ENCODE measurements around the gene ZMYND15. TPM values are rescaled to one million over a fixed set of nuclear protein-coding genes. Genes with fewer than 3 reads are reported as not detected.
A peak's percentile ranks its signal among the peaks of the same experiment; 100 is the strongest.

Gene ZMYND15
- total and polyA plus RNA-seq, 2 of the 13 experiments (the other 11 are each of a cell fraction or from before 2014, with no cell fraction given): 0.24 to 2.7 TPM

- TF ChIP-seq ARID4A (CRISPR knock-in tag; IDR thresholded peaks at IDR 0.05; ENCODE audit: borderline replicate concordance) (peak; percentile 78; the same call in 1 of the 2 replicates), MYC (CRISPR knock-in tag; IDR thresholded peaks at IDR 0.05; ENCODE audit: borderline replicate concordance) (peak; percentile 67; the same call in 1 of the 2 replicates), ZNF607 (CRISPR knock-in tag; IDR thresholded peaks at IDR 0.05; ENCODE audit: borderline replicate concordance) (no peak), ATF7 (IDR thresholded peaks at IDR 0.05) (no peak), ATF7 (CRISPR knock-in tag; IDR thresholded peaks at IDR 0.05) (no peak), PRMT3 (CRISPR knock-in tag; IDR thresholded peaks at IDR 0.05; ENCODE audit: borderline replicate concordance, low read depth) (no peak), CENPX (CRISPR knock-in tag; IDR thresholded peaks at IDR 0.05) (no peak), ZNF468 (CRISPR knock-in tag; IDR thresholded peaks at IDR 0.05) (no peak), ZNF660 (CRISPR knock-in tag; IDR thresholded peaks at IDR 0.05; ENCODE audit: borderline replicate concordance, low read depth) (no peak), GLI4 (CRISPR knock-in tag; IDR thresholded peaks at IDR 0.05; ENCODE audit: borderline replicate concordance) (no peak), TFE3 (CRISPR knock-in tag; IDR thresholded peaks at IDR 0.05) (peak; percentile 42; the same call in 1 of the 2 replicates), TOE1 (CRISPR knock-in tag; IDR thresholded peaks at IDR 0.05) (no peak), ZNF546 (CRISPR knock-in tag; conservative IDR thresholded peaks at IDR 0.05) (no peak), WIZ (CRISPR knock-in tag; IDR thresholded peaks at IDR 0.05) (no peak), HMG20A (CRISPR knock-in tag; IDR thresholded peaks at IDR 0.05; ENCODE audit: borderline replicate concordance) (peak; percentile 76), ELK4 (CRISPR knock-in tag; IDR thresholded peaks at IDR 0.05; ENCODE audit: borderline replicate concordance) (no peak), HOXD1 (CRISPR knock-in tag; IDR thresholded peaks at IDR 0.05) (no peak; the same call in 1 of the 2 replicates), ATM (IDR thresholded peaks at IDR 0.05; ENCODE audit: borderline replicate concordance) (no peak), ZKSCAN1 (IDR thresholded peaks at IDR 0.05; ENCODE audit: low read length) (no peak), ZNF333 (CRISPR knock-in tag; IDR thresholded peaks at IDR 0.05; ENCODE audit: borderline replicate concordance) (no peak)
- TF ChIP-seq, protein P1, sequence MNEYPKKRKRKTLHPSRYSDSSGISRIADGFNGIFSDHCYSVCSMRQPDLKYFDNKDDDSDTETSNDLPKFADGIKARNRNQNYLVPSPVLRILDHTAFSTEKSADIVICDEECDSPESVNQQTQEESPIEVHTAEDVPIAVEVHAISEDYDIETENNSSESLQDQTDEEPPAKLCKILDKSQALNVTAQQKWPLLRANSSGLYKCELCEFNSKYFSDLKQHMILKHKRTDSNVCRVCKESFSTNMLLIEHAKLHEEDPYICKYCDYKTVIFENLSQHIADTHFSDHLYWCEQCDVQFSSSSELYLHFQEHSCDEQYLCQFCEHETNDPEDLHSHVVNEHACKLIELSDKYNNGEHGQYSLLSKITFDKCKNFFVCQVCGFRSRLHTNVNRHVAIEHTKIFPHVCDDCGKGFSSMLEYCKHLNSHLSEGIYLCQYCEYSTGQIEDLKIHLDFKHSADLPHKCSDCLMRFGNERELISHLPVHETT (CRISPR knock-in tag; conservative IDR thresholded peaks at IDR 0.05): no peak; the same call in 1 of the 2 replicates
These were observed 38.5 kb downstream of the ZMYND15 start (continued) for GRCh38 chr17:4777969-4778760.
